Activated CD8-positive, alpha-beta memory T cell treated with anti-CD3 and anti-CD28 coated beads for 36 hours (primary cell): ENCODE results near the gene GPR148. TPM values are rescaled to one million over a fixed set of nuclear protein-coding genes. Genes with fewer than 3 reads are reported as not detected.

Experiments
- CTCF ChIA-PET: fragments of 350-600 bp; sonication (Branson Sonifier 250); formaldehyde crosslinking; loops from one replicate; lab custom pipeline; 2021; ENCODE audit warnings: antibody characterized with exemption; lab: Charles Lee
- POLR2A ChIA-PET: fragments of 350-600 bp; sonication (Branson Sonifier 250); formaldehyde crosslinking; loops from one replicate; lab custom pipeline; 2021; ENCODE audit warnings: antibody characterized with exemption; lab: Charles Lee
- total RNA-seq, 2 experiments: library from RNA; stranded (reverse); gene quantifications; one replicate each; pipeline ENCODE4 v1.2.3, GENCODE V29; 2021

Gene GPR148
- total RNA-seq, 2 experiments from 2014 or later, result not detected

GRCh38 chr2:130765464-130765863 is 36.6 kb downstream of the GPR148 start:
- ChIA-PET POLR2A (no interaction called here), CTCF (no interaction called here)

- POLR2A ChIA-PET, result no interaction called here
- CTCF ChIA-PET, result no interaction called here
Measured at GRCh38 chr2:130766037-130766436, 37.2 kb downstream of the GPR148 start.

- ChIA-PET CTCF (no interaction called here), POLR2A (no interaction called here)
Measured at GRCh38 chr2:130766711-130767407, 38.0 kb downstream of the GPR148 start.

GRCh38 chr2:130767408-130767775 is 38.5 kb downstream of the GPR148 start:
- CTCF ChIA-PET, result no interaction called here
- POLR2A ChIA-PET, result no interaction called here

- ChIA-PET POLR2A (no interaction called here), CTCF (no interaction called here)
Measured at GRCh38 chr2:130768191-130768855, 39.5 kb downstream of the GPR148 start.

GRCh38 chr2:130769343-130769907 is 40.6 kb downstream of the GPR148 start:
- ChIA-PET POLR2A (no interaction called here), CTCF (no interaction called here)

- POLR2A ChIA-PET, result no interaction called here
Measured at GRCh38 chr2:130776550-130776949, 47.7 kb downstream of the GPR148 start.

GRCh38 chr2:130778781-130779180 is 49.9 kb downstream of the GPR148 start:
- ChIA-PET CTCF (no interaction called here), POLR2A (no interaction called here)

More at GRCh38 chr2:130776550-130776949, 47.7 kb downstream of the GPR148 start:
- CTCF ChIA-PET, result no interaction called here

Other genes starting within 250 kb of the GPR148 start
- gene POTEI, start 219.7 kb upstream of the GPR148 start, total RNA-seq, result not detected
- gene CFC1B, start 207.8 kb upstream of the GPR148 start, total RNA-seq, result not detected
- not detected for gene CFC1, start 129.5 kb upstream of the GPR148 start, total RNA-seq
- not detected for gene POTEJ, start 117.6 kb upstream of the GPR148 start, total RNA-seq
- gene AMER3, start 26.5 kb downstream of the GPR148 start, total RNA-seq, result not detected
- gene ARHGEF4, start 107.8 kb downstream of the GPR148 start, total RNA-seq, result under 1 TPM; 0.63 to 0.80 TPM